ENCODE measurements around the gene HOXC6. TPM values are rescaled to one million over a fixed set of nuclear protein-coding genes. Genes with fewer than 3 reads are reported as not detected.

The HOXC6 gene
- total and polyA plus RNA-seq, 4 donors: 6.6 to 114 (median 60.4) TPM

- DNase-seq (ENCODE audit: low read depth in 4 of 6, low spot score in 6 of 6): no peak
- no CpG with 5 or more reads among the region's 2 CpGs for WGBS (ENCODE audit: insufficient coverage)
- Histone ChIP-seq H3K9me3 (ENCODE audit: control insufficient read depth, insufficient read depth, low read length) (no peaks in the 10 kb centered on the region), H3K4me1 (ENCODE audit: control insufficient read depth, insufficient read depth, low read length) (peaks cover 75% of the 10 kb centered on the region), H3K27ac (ENCODE audit: low read depth, low read length) (peak overlapping the region; percentile 99), H3K4me3 (ENCODE audit: low read depth, low read length) (peak overlapping the region; percentile 70), H3K27me3 (ENCODE audit: control insufficient read depth, insufficient read depth, low read length) (peaks cover 6% of the 10 kb centered on the region), H3K36me3 (ENCODE audit: control insufficient read depth, insufficient read depth, low read length) (peaks cover 10% of the 10 kb centered on the region)
Observed at GRCh38 chr12:54007538-54008259, 20.5 kb upstream of the HOXC6 start.

GRCh38 chr12:54008260-54008552, 20.0 kb upstream of the HOXC6 start:
- Histone ChIP-seq H3K27me3 (ENCODE audit: control insufficient read depth, insufficient read depth, low read length) (peaks cover 6% of the 10 kb centered on the region), H3K4me3 (ENCODE audit: low read depth, low read length) (peak overlapping the region; percentile 70), H3K27ac (ENCODE audit: low read depth, low read length) (peak overlapping the region; percentile 88), H3K36me3 (ENCODE audit: control insufficient read depth, insufficient read depth, low read length) (peaks cover 6% of the 10 kb centered on the region), H3K9me3 (ENCODE audit: control insufficient read depth, insufficient read depth, low read length) (no peaks in the 10 kb centered on the region), H3K4me1 (ENCODE audit: control insufficient read depth, insufficient read depth, low read length) (peaks cover 75% of the 10 kb centered on the region)
- no peak for DNase-seq (ENCODE audit: low read depth in 4 of 6, low spot score in 6 of 6)
- no CpG with 5 or more reads among the region's 2 CpGs for WGBS (ENCODE audit: insufficient coverage)

- Histone ChIP-seq H3K36me3 (ENCODE audit: control insufficient read depth, insufficient read depth, low read length) (peaks cover 3% of the 10 kb centered on the region), H3K9me3 (ENCODE audit: control insufficient read depth, insufficient read depth, low read length) (no peaks in the 10 kb centered on the region), H3K27me3 (ENCODE audit: control insufficient read depth, insufficient read depth, low read length) (peaks cover 8% of the 10 kb centered on the region), H3K4me1 (ENCODE audit: control insufficient read depth, insufficient read depth, low read length) (peaks cover 75% of the 10 kb centered on the region), H3K4me3 (ENCODE audit: low read depth, low read length) (peak overlapping the region; percentile 70), H3K27ac (ENCODE audit: low read depth, low read length) (peak overlapping the region; percentile 95)
- DNase-seq (ENCODE audit: low read depth in 4 of 6, low spot score in 6 of 6): peak in 1 of 6 donors; percentile 72
- WGBS (ENCODE audit: insufficient coverage): under 1% methylated on average over 37 of the region's 51 CpGs
Observed at GRCh38 chr12:54009171-54010052, 18.8 kb upstream of the HOXC6 start.

GRCh38 chr12:54010053-54010971, 17.9 kb upstream of the HOXC6 start:
- Histone ChIP-seq H3K4me3 (ENCODE audit: low read depth, low read length) (peak overlapping the region; percentile 70), H3K27ac (ENCODE audit: low read depth, low read length) (peak overlapping the region; percentile 95), H3K9me3 (ENCODE audit: control insufficient read depth, insufficient read depth, low read length) (no peaks in the 10 kb centered on the region), H3K27me3 (ENCODE audit: control insufficient read depth, insufficient read depth, low read length) (peaks cover 5% of the 10 kb centered on the region), H3K4me1 (ENCODE audit: control insufficient read depth, insufficient read depth, low read length) (peaks cover 75% of the 10 kb centered on the region), H3K36me3 (ENCODE audit: control insufficient read depth, insufficient read depth, low read length) (no peaks in the 10 kb centered on the region)
- WGBS (ENCODE audit: insufficient coverage): 16% methylated on average over 3 of the region's 10 CpGs
- DNase-seq (ENCODE audit: low read depth in 4 of 6, low spot score in 6 of 6): no peak

GRCh38 chr12:54010972-54011664, 17.1 kb upstream of the HOXC6 start:
- no peaks in the 10 kb centered on the region for H3K36me3 ChIP-seq (ENCODE audit: control insufficient read depth, insufficient read depth, low read length)
- DNase-seq (ENCODE audit: low read depth in 4 of 6, low spot score in 6 of 6): no peak
- H3K4me1 ChIP-seq (ENCODE audit: control insufficient read depth, insufficient read depth, low read length): peaks cover 75% of the 10 kb centered on the region
- H3K27me3 ChIP-seq (ENCODE audit: control insufficient read depth, insufficient read depth, low read length): peaks cover 2% of the 10 kb centered on the region
- no peaks in the 10 kb centered on the region for H3K9me3 ChIP-seq (ENCODE audit: control insufficient read depth, insufficient read depth, low read length)
- H3K4me3 ChIP-seq (ENCODE audit: low read depth, low read length): peak overlapping the region; percentile 70
- WGBS (ENCODE audit: insufficient coverage): 10% methylated on average over 9 of the region's 17 CpGs
- peak overlapping the region; percentile 95 for H3K27ac ChIP-seq (ENCODE audit: low read depth, low read length)

GRCh38 chr12:54011665-54012532, 16.3 kb upstream of the HOXC6 start:
- 40% methylated on average over 2 of the region's 14 CpGs for WGBS (ENCODE audit: insufficient coverage)
- Histone ChIP-seq H3K9me3 (ENCODE audit: control insufficient read depth, insufficient read depth, low read length) (no peaks in the 10 kb centered on the region), H3K27me3 (ENCODE audit: control insufficient read depth, insufficient read depth, low read length) (peaks cover 2% of the 10 kb centered on the region), H3K27ac (ENCODE audit: low read depth, low read length) (peak overlapping the region; percentile 100), H3K4me3 (ENCODE audit: low read depth, low read length) (peak overlapping the region; percentile 70), H3K36me3 (ENCODE audit: control insufficient read depth, insufficient read depth, low read length) (no peaks in the 10 kb centered on the region), H3K4me1 (ENCODE audit: control insufficient read depth, insufficient read depth, low read length) (peaks cover 72% of the 10 kb centered on the region)
- no peak for DNase-seq (ENCODE audit: low read depth in 4 of 6, low spot score in 6 of 6)

GRCh38 chr12:54012631-54013409, 15.4 kb upstream of the HOXC6 start:
- Histone ChIP-seq H3K4me3 (ENCODE audit: low read depth, low read length) (no peak overlapping the region), H3K27me3 (ENCODE audit: control insufficient read depth, insufficient read depth, low read length) (peaks cover 2% of the 10 kb centered on the region), H3K36me3 (ENCODE audit: control insufficient read depth, insufficient read depth, low read length) (no peaks in the 10 kb centered on the region), H3K4me1 (ENCODE audit: control insufficient read depth, insufficient read depth, low read length) (peaks cover 74% of the 10 kb centered on the region), H3K27ac (ENCODE audit: low read depth, low read length) (peak overlapping the region; percentile 100), H3K9me3 (ENCODE audit: control insufficient read depth, insufficient read depth, low read length) (no peaks in the 10 kb centered on the region)
- no peak for DNase-seq (ENCODE audit: low read depth in 4 of 6, low spot score in 6 of 6)
- WGBS (ENCODE audit: insufficient coverage): 67% methylated on average over 1 of the region's 6 CpGs

Data from spinal cord (tissue), 10 donors.